GM21515 (cell line): ENCODE results near the gene CNBP.

Experiments
- ATAC-seq: cut with Tn5 transposase; IDR thresholded peaks from one replicate; pipeline ENCODE4 v1.9.1; 2021; ENCODE audit not compliant: unreplicated experiment

CNBP gene

DNA sequence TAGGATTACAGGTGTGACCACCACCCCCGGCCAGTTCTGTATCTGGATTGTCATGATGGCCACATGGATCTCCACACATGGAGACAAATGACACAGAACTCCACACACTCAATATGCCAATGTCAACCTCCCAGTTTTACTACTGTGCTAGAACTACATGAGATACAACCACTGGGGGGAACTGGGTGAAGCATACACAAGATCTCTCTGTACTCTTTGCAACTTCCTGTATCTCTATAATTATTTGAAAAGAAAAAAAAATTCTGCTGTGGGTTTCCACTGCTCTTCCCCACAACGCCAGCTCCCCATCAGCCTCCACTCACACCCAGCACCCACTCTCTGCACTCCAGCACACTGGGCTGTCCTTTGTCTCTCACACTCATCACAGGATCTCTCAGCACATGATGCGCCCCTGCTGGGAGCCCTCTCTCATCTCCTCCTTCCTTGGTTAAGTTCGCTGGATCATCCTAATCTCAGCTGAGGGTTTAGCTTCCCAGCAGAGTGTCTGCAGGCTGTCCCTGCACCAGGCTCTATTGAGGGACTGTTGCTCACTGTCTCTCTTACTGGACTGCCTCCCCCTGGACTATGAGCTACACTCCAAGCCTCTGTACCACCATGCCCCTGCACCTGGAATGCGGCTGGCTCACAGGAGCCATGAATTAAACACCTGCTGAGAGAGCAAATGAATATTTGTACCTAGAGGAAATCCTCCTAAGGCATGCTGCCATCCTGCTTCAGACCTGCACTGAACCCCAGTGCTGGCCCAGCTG, 51.4 kb downstream of the CNBP start:
- ATAC-seq, result no peak

DNA sequence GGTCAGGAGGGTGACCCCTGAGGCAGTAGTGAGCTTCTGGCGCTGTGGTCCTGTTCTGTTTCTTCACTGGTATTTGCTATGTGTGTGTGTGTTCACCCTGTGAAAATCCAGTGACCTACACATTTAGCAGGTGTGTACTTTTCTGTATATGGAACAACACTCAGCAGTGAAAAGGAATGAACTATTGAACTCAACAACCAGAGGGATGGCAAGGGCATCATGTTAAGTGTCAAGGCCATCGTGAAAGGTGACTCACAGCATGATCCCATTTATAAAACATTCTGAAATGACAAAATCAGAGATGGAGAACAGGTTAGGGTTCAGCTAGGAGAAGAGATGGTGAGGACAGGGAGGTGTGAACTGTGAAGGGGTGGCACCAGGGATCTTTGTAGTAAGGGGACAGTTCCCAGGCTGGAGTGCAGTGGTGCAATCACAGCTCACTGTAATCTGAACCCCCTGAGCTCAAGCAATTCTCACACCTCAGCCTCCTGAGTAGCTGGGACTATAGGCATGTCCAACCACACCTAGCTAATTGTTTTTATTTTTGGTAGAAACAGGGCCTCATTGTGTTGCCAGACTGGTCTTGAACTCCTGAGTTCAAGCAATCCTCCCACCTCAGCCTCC, 52.1 kb downstream of the CNBP start:
- ATAC-seq, result no peak

DNA sequence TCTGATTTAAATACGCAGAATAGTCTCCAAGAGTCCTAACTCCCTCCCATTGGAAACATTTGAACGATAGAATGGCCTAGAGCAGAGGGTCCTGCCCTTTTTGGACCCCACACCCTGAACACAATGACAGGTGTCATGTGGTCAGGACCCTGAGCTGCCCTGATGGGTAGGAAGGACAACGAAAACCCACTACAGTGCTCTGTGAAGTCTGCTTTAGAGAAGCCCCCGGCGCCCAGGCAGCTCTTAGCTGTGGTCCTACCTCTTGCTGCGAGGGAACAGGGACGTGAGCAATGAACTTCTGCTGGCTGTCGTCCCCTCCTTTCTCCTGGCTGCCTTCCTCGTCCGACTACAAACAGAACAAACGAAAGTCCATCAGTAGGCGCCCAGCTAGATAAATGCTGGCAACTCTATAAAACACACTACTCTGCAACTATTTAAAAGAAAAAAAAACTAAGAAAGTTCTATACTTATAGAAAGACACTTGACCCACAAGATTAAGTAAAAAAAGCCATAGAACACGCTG, 53.3 kb downstream of the CNBP start:
- ATAC-seq, result no peak

DNA sequence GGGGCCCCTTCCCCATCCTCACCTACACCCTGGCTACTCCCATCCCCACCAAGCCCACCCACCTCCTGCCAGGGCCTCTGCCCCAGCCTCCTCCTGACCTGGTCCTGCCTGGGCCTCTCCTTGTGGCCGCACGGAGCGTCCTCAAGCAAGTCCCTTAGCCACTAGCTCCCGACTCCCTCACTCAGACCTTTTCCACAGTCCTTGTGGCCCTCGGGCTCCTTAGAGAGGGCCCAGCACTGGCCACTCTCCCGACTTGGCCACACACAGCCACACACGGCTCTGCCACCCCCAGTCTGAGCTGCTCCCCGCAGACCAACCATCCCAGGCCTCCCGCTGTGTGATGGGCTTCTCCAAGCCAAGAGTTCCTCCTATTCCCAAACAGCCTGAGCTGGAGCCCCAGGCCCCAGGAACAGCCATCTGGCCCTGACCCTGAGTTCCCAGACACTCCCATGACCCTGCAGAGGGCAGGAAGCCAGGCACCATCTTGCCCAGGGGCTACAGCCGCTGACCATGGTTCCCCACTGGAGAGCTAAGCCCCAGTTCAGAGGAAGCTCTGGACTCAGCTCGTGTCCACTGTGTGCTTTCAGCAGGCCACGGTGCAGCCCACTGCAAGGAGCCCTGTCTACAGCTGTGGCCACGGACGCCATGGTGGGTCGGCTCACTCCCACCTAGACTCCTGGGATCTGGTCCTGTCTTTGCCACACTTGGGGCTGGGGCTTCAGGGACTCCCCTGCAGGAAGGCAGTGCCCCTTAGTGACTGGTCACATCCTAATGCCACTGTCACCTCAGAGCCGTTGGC, 55.1 kb downstream of the CNBP start:
- ATAC-seq, result no peak

DNA sequence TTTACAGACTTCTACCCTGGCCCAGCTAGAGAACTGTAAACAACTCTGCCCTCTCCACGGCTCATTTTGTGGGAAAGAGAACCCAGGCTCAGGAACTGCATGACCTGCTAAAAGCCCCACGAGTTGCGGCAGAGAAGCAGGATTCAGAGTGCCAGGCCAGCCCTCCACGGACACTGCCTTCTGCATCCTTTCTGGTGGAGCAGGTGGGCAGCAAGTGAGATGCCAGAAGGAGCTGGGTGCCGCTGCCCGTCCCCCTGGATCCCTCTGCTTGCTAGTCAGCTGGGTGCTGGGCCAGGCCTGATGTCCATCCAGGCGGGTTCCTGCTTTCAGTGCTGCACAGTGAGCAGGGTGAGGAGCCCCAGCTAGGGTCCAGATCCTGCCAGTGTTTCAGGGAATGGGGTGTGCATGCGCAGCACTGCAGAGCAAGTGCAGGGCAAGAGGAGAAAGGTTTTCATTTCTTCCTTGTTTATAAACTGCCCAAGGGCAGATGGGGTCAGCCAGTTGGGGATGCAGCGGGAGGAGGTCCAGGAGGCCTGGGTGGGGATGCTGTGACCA, 56.9 kb downstream of the CNBP start:
- ATAC-seq, result no peak

DNA sequence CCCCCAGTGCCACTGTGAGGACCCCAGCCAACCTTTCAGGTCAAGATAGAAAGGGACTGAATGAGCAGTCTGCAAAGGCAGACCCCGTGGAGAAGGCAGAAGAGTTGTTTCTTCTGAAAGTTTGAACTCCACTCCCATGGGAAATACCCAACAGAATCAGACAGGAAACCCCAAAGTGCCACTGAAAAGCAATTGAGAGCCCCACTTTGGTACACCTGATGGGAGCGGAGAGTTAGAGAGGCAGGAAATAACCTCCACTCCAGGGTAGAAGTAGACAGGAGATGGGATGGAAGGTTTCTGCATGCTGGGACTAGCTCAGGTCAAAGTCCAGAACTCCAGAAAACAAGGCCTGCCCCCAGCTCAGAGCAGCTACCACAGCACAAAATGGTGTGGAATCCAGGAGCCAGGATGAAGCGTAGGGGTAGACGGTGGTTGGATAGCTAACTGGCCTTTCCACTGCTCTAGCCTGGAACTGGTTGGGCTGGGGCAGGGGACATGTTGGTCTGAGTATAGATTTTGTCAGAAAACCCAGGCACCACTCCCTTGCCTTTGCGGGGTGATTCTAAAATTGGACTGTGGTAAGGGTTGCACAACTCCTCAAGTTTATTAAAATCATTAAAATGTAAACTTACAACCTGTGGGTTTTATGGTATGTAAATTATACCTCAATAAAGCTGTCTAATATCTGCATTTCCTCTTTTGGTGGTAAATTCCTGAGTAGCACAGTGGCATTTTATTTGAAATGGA, 60.2 kb downstream of the CNBP start:
- no peak for ATAC-seq

DNA sequence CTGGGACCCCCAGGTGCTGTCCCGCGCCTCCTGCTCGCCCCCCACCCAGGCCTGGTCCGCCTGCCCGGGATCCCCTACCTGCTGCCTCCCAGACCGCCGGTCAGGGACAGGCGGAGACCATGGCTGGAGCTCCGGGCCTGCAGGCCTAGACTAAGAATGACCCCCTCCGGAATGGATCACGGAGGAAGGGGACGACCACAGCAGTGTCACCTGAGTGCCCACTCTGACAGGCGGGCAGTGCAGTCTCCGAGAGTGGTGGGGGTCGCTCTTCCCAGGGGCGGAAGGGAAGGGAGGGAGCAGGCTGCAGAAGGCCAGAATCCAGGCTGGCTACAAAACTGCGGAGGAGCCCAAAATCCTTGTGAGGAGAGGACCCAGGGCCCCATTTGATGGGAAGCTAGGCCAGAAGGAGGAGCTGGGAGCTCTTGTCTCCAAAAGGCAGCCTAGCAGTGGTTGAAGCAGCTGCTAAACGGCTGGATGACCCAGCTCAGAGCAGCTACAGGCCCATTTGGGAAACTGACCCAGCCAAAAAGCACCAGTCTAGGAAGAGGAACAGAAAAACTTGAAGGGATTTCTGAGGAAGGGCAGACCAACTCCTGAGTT, 61.2 kb downstream of the CNBP start:
- no peak for ATAC-seq

- ATAC-seq, result peak; percentile 46
Measured at GRCh38 chr3:129121792-129122411, 61.8 kb downstream of the CNBP start, which contains the start of gene RAB43. Gene RAB43, minus strand, starts transcription at chr3:129121804. Its CDS starts 315 bp downstream, at chr3:129121489.

DNA sequence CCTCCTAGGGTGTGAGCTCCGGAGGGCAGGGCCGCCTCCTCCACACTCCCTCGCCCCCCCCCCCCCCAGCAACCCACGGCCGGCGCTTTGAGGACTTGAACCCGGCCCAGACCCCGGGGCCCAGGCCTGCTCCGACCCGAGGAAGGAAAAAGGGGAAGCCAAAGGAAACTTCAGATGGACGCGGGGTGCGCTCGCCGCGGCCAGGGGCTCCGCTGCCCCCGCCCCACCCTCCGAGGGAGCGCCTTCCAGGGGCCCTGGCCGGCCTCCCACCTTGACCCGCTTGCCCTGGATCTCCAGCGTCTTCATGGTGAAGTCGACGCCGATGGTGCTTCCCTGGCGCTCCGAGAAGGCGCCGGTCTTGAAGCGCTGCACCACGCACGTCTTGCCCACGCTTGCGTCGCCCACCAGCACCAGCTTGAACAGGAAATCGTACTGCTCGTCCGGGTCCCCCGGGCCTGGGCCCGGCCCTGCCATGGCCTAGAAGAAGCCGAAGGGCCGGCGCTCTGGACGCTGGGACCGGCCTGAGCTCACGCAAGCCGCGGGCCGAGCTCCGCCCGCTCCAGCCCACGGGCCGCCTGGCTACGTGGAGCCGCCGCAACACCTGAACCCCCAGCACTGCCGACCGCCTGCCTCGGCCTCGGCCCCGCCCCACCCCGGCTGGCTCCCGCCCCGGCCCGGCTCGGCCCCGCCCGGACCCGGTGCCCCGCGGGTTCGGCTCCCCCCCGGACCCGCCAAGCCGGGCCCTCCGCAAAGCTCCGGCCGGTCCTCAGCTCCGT, 62.5 kb downstream of the CNBP start:
- ATAC-seq, result peak; percentile 24

- ATAC-seq, result peak; percentile 57
Measured at GRCh38 chr3:129120254-129121004, 63.3 kb downstream of the CNBP start.

GRCh38 chr3:129119365-129120100, 64.2 kb downstream of the CNBP start:
- ATAC-seq, result no peak

- ATAC-seq, result no peak
Measured at GRCh38 chr3:129118745-129119144, 65.0 kb downstream of the CNBP start.
